Mesendoderm (in vitro differentiated cells): ENCODE results near the gene IFNA17.
"Not testable (repeated sequence)": the region's sequence is repeated elsewhere in the genome, so short reads cannot be mapped to it uniquely, and the experiment has no call there.

ENCODE experiments used
- DNase-seq: peaks from one replicate; pipeline ENCODE4 v3.0.0; 2013
- H2AK5ac ChIP-seq: 2 replicates; pipeline ENCODE4 v1.6.1; 2013; ENCODE audit warnings: low read length, inconsistent platforms
- H2BK120ac ChIP-seq: 2 replicates; pipeline ENCODE4 v1.6.1; 2013; ENCODE audit warnings: low read depth, mild to moderate bottlenecking, low read length, moderate library complexity, mixed read lengths
- H2BK15ac ChIP-seq: replicated peaks from 2 replicates; pipeline ENCODE4 v1.6.1; 2013; ENCODE audit warnings: low read depth, mild to moderate bottlenecking, moderate library complexity
- H2BK5ac ChIP-seq: 2 replicates; pipeline ENCODE4 v1.6.1; 2013; ENCODE audit warnings: low read length, inconsistent platforms
- H3K18ac ChIP-seq: 2 replicates; pipeline ENCODE4 v1.6.1; 2013; ENCODE audit warnings: mild to moderate bottlenecking, low read length, mixed read lengths
- H3K23ac ChIP-seq: one replicate; pipeline ENCODE4 v1.6.1; 2013; ENCODE audit warnings: low read length
- H3K27ac ChIP-seq: 2 replicates; pipeline ENCODE4 v1.5.1; 2013; ENCODE audit warnings: low read depth, mild to moderate bottlenecking, inconsistent platforms, low read length, moderate library complexity
- H3K27me3 ChIP-seq: 2 replicates; pipeline ENCODE4 v1.6.1; 2013; ENCODE audit warnings: low read length, control low read depth, mild to moderate bottlenecking, inconsistent platforms; ENCODE audit not compliant: insufficient read depth, poor library complexity
- H3K36me3 ChIP-seq: 2 replicates; pipeline ENCODE4 v1.6.1; 2013; ENCODE audit warnings: low read length, inconsistent platforms; ENCODE audit not compliant: control insufficient read depth, insufficient read depth
- H3K4ac ChIP-seq: one replicate; pipeline ENCODE4 v1.6.1; 2013; ENCODE audit warnings: low read depth, mild to moderate bottlenecking, low read length, moderate library complexity
- H3K4me1 ChIP-seq: 2 replicates; pipeline ENCODE4 v1.6.1; 2013; ENCODE audit warnings: low read depth, low read length, inconsistent platforms; ENCODE audit not compliant: control insufficient read depth
- H3K4me2 ChIP-seq: 2 replicates; pipeline ENCODE4 v1.6.1; 2013; ENCODE audit warnings: low read length
- H3K4me3 ChIP-seq: 2 replicates; pipeline ENCODE4 v1.5.1; 2013; ENCODE audit warnings: mild to moderate bottlenecking, low read length
- H3K56ac ChIP-seq: one replicate; pipeline ENCODE4 v1.6.1; 2013; ENCODE audit warnings: low read length
- H3K79me1 ChIP-seq: 2 replicates; pipeline ENCODE4 v1.6.1; 2013; ENCODE audit warnings: low read length, inconsistent platforms
- H3K79me2 ChIP-seq: 2 replicates; pipeline ENCODE4 v1.6.1; 2013; ENCODE audit warnings: mild to moderate bottlenecking, low read length; ENCODE audit not compliant: control insufficient read depth, insufficient read depth
- H3K9ac ChIP-seq: 2 replicates; pipeline ENCODE4 v1.6.1; 2013; ENCODE audit warnings: low read length, inconsistent platforms
- H4K5ac ChIP-seq: one replicate; pipeline ENCODE4 v1.6.1; 2013; ENCODE audit warnings: low read length
- H4K8ac ChIP-seq: one replicate; pipeline ENCODE4 v1.6.1; 2013; ENCODE audit warnings: low read depth, mild to moderate bottlenecking, control low read depth, low read length, moderate library complexity
- WGBS: extraction: QIAGEN DNeasy Blood & Tissue Kit; methylation state at CpG from one replicate; pipeline ENCODE4 v1.1.7; 2013; ENCODE audit warnings: low lambda C conversion rate, missing lambda C conversion rate; ENCODE audit not compliant: insufficient coverage; ENCODE audit errors: extremely low coverage; 5-methylcytosine and 5-hydroxymethylcytosine counted together

Gene IFNA17

GRCh38 chr9:21205204-21205603 is 22.8 kb downstream of the IFNA17 start:
- no peak overlapping the region for H3K56ac ChIP-seq
- H3K9ac ChIP-seq = no peak overlapping the region
- no peaks in the 10 kb centered on the region for H3K79me2 ChIP-seq
- no peak overlapping the region for H3K27ac ChIP-seq
- H2BK120ac ChIP-seq = no peak overlapping the region
- no peak overlapping the region for H2AK5ac ChIP-seq
- H3K4me1 ChIP-seq = no peaks in the 10 kb centered on the region
- H3K27me3 ChIP-seq = no peaks in the 10 kb centered on the region
- no peak overlapping the region for H3K4ac ChIP-seq
- no peak for DNase-seq
- no peak overlapping the region for H3K18ac ChIP-seq
- H3K4me2 ChIP-seq = no peak overlapping the region
- no peak overlapping the region for H3K4me3 ChIP-seq
- no peak overlapping the region for H3K23ac ChIP-seq
- no peak overlapping the region for H4K5ac ChIP-seq
- no peak overlapping the region for H2BK5ac ChIP-seq
- no peak overlapping the region for H4K8ac ChIP-seq
- H2BK15ac ChIP-seq = no peak overlapping the region
- no peaks in the 10 kb centered on the region for H3K36me3 ChIP-seq
- no peaks in the 10 kb centered on the region for H3K79me1 ChIP-seq

GRCh38 chr9:21202105-21202504 is 25.9 kb downstream of the IFNA17 start, which contains the start of gene IFNA7:
TSS of gene IFNA7 (minus strand) at chr9:21202205. CDS start at chr9:21202165, 40 bp downstream.
- not testable (repeated sequence) for H2BK120ac ChIP-seq, H3K4ac ChIP-seq, H3K4me2 ChIP-seq, DNase-seq, H3K27me3 ChIP-seq, H3K27ac ChIP-seq, H3K23ac ChIP-seq, H3K18ac ChIP-seq, H3K79me2 ChIP-seq, H2AK5ac ChIP-seq, H2BK5ac ChIP-seq, H4K8ac ChIP-seq, H3K36me3 ChIP-seq, H3K4me1 ChIP-seq, H3K56ac ChIP-seq, H3K4me3 ChIP-seq, H4K5ac ChIP-seq, H3K9ac ChIP-seq, H3K79me1 ChIP-seq, H2BK15ac ChIP-seq
- no CpG with 5 or more reads among the region's 4 CpGs for WGBS

- no CpG with 5 or more reads among the region's 6 CpGs for WGBS
- H3K4me1 ChIP-seq, H3K18ac ChIP-seq, H2BK15ac ChIP-seq, H4K5ac ChIP-seq, H3K23ac ChIP-seq, H3K27me3 ChIP-seq, H2BK5ac ChIP-seq, H3K79me1 ChIP-seq, H2BK120ac ChIP-seq, H2AK5ac ChIP-seq, H3K27ac ChIP-seq, H3K4me3 ChIP-seq, H3K4me2 ChIP-seq, H3K36me3 ChIP-seq, H3K4ac ChIP-seq, H4K8ac ChIP-seq, H3K56ac ChIP-seq, H3K9ac ChIP-seq, H3K79me2 ChIP-seq: not testable (repeated sequence)
- peak; percentile 18 for DNase-seq
These were observed 32.9 kb downstream of the IFNA17 start for GRCh38 chr9:21194867-21195776.

- not testable (repeated sequence) for H3K27ac ChIP-seq, H3K4me2 ChIP-seq, H3K36me3 ChIP-seq, H3K79me2 ChIP-seq, H3K27me3 ChIP-seq, H3K4me3 ChIP-seq, H2BK120ac ChIP-seq, H3K4ac ChIP-seq, H4K5ac ChIP-seq, H3K56ac ChIP-seq, H3K18ac ChIP-seq, H3K23ac ChIP-seq, H3K79me1 ChIP-seq, H2AK5ac ChIP-seq, H2BK15ac ChIP-seq, DNase-seq, H2BK5ac ChIP-seq, H4K8ac ChIP-seq, H3K9ac ChIP-seq, H3K4me1 ChIP-seq
- no CpG with 5 or more reads among the region's 3 CpGs for WGBS
These were observed 40.5 kb downstream of the IFNA17 start, which contains the start of gene IFNA4 for GRCh38 chr9:21187487-21187886. TSS of gene IFNA4 (minus strand) at chr9:21187587. CDS start at chr9:21187531, 56 bp downstream.

- H3K4me1 ChIP-seq, H3K4me3 ChIP-seq, H3K56ac ChIP-seq, H3K79me2 ChIP-seq, H4K5ac ChIP-seq, H3K27ac ChIP-seq, H3K4me2 ChIP-seq, H2AK5ac ChIP-seq, H2BK5ac ChIP-seq, H3K18ac ChIP-seq, H3K36me3 ChIP-seq, H2BK15ac ChIP-seq, H3K23ac ChIP-seq, H3K27me3 ChIP-seq, H3K4ac ChIP-seq, H3K79me1 ChIP-seq, H4K8ac ChIP-seq, H3K9ac ChIP-seq, H2BK120ac ChIP-seq: not testable (repeated sequence)
- peak; percentile 39 for DNase-seq
- WGBS = no CpG with 5 or more reads among the region's 4 CpGs
These were observed 44.9 kb downstream of the IFNA17 start for GRCh38 chr9:21182810-21183736.
